Measurements from ENCODE around the gene DIP2C.

GRCh38 chr10:528173-529165 lies 161.0 kb downstream of the DIP2C start:
- TF ChIP-seq CTCF (conservative IDR thresholded peaks at IDR 0.05 in 1 of 2, IDR thresholded peaks at IDR 0.05 in 1 of 2; ENCODE audit: extremely low read depth in 1 of 2, insufficient read depth in 1 of 2, low read depth in 1 of 2, low read length in 2 of 2) (no peak), EZH2 (IDR thresholded peaks at IDR 0.05; ENCODE audit: borderline replicate concordance, low read length) (no peak)

Measured in mammary epithelial cell (primary cell).